B cell (primary cell): ENCODE results near the gene TCF12. TPM values are rescaled to one million over a fixed set of nuclear protein-coding genes. Genes with fewer than 3 reads are reported as not detected.

Experiments used
- ATAC-seq: fragments of 200-7000 bp; cut with Tn5 transposase; one replicate; pipeline ENCODE4 v1.10.0; 2021; ENCODE audit warnings: low read depth, mild to moderate bottlenecking, moderate number of reproducible peaks, moderate library complexity
- CTCF ChIA-PET: fragments of 350-600 bp; sonication (Branson Sonifier 250); formaldehyde crosslinking; loops from one replicate; lab custom pipeline; 2021; ENCODE audit warnings: antibody characterized with exemption, inconsistent platforms; lab: Charles Lee
- POLR2A ChIA-PET: fragments of 350-600 bp; sonication (Branson Sonifier 250); formaldehyde crosslinking; loops from one replicate; lab custom pipeline; 2021; ENCODE audit warnings: antibody characterized with exemption; lab: Charles Lee
- DNase-seq: peaks from one replicate; pipeline ENCODE4 v3.0.0; 2013
- H2AFZ ChIP-seq: 2 replicates; pipeline ENCODE4 v1.6.1; 2012; ENCODE audit warnings: mild to moderate bottlenecking, low read depth, low read length; ENCODE audit not compliant: insufficient read depth, poor library complexity, severe bottlenecking
- H3K27ac ChIP-seq, 2 donors: 1 replicate in 1 of 2; 2 replicates in 1 of 2; pipeline ENCODE4 v1.5.1; 2012 to 2013; ENCODE audit warnings: low read length in 2 of 2, mild to moderate bottlenecking in 2 of 2, moderate library complexity in 1 of 2
- H3K27me3 ChIP-seq, 4 experiments: fragments of 200-600 bp in 1 of 4; sonication (generic) in 1 of 4; replicated peaks in 1 of 4; 1 replicate in 2 of 4; 2 replicates in 2 of 4; pipeline versions ENCODE4 v1.6.1 to v1.7.0; 2013 to 2016; ENCODE audit warnings: low read length in 3 of 4, mild to moderate bottlenecking in 2 of 4, mixed read lengths in 1 of 4, moderate library complexity in 1 of 4; ENCODE audit not compliant: insufficient read depth in 4 of 4, control insufficient read depth in 3 of 4; ENCODE audit errors: control extremely low read depth in 1 of 4
- H3K36me3 ChIP-seq, 2 experiments: replicated peaks in 1 of 2; 1 replicate in 1 of 2; 2 replicates in 1 of 2; pipeline versions ENCODE4 v1.6.1 to v1.7.1; 2013; ENCODE audit warnings: low read length in 1 of 2; ENCODE audit not compliant: insufficient read depth in 2 of 2, control insufficient read depth in 1 of 2; ENCODE audit errors: control extremely low read depth in 1 of 2, extremely low read depth in 1 of 2
- H3K4me1 ChIP-seq, 2 donors: fragments of 200-600 bp in 1 of 2; sonication (generic) in 1 of 2; 1 replicate in 1 of 2; 2 replicates in 1 of 2; pipeline versions ENCODE4 v1.5.1 to v1.6.1; 2013 to 2017; ENCODE audit warnings: low read length in 2 of 2; ENCODE audit not compliant: control insufficient read depth in 2 of 2, insufficient read depth in 2 of 2
- H3K4me2 ChIP-seq: replicated peaks from 2 replicates; pipeline ENCODE3; 2012; ENCODE audit warnings: mild to moderate bottlenecking, low read depth, low read length; ENCODE audit not compliant: poor library complexity, severe bottlenecking
- H3K4me3 ChIP-seq, 5 experiments: fragments of 200-600 bp in 1 of 5; sonication (generic) in 1 of 5; 1 replicate in 3 of 5; 2 replicates in 2 of 5; pipeline versions ENCODE4 v1.5.1 to v1.7.0; 2011 to 2016; ENCODE audit warnings: low read length in 4 of 5, mild to moderate bottlenecking in 4 of 5, low read depth in 2 of 5, control low read depth in 1 of 5, moderate library complexity in 1 of 5; ENCODE audit not compliant: insufficient read depth in 1 of 5; ENCODE audit errors: control extremely low read depth in 1 of 5, extremely low read depth in 1 of 5
- H3K79me2 ChIP-seq: fragments of 200-600 bp; sonication (generic); one replicate; pipeline ENCODE4 v1.6.0; 2016; ENCODE audit warnings: low read length; ENCODE audit not compliant: control insufficient read depth, insufficient read depth
- H3K9ac ChIP-seq: fragments of 200-600 bp; sonication (generic); 2 replicates; pipeline ENCODE4 v1.6.1; 2017; ENCODE audit warnings: mild to moderate bottlenecking, low read length, moderate library complexity
- H3K9me3 ChIP-seq, 3 donors: one replicate each; pipeline versions ENCODE4 v1.6.1 to v1.7.1; 2013; ENCODE audit warnings: low read length in 2 of 3; ENCODE audit not compliant: control insufficient read depth in 2 of 3, insufficient read depth in 1 of 3; ENCODE audit errors: control extremely low read depth in 1 of 3
- H4K20me1 ChIP-seq: 2 replicates; pipeline ENCODE4 v1.6.0; 2012; ENCODE audit warnings: mild to moderate bottlenecking, low read length; ENCODE audit not compliant: insufficient read depth, control insufficient read depth, poor library complexity, severe bottlenecking
- H3K27ac Mint-ChIP-seq: one replicate; pipeline ENCODE4 v1.8.0; 2021; ENCODE audit warnings: mixed read lengths
- H3K27me3 Mint-ChIP-seq: one replicate; pipeline ENCODE4 v1.8.0; 2021; ENCODE audit warnings: mixed read lengths
- H3K4me1 Mint-ChIP-seq: one replicate; pipeline ENCODE4 v1.8.0; 2021; ENCODE audit warnings: mixed read lengths
- H3K4me3 Mint-ChIP-seq: one replicate; pipeline ENCODE4 v1.8.0; 2021; ENCODE audit warnings: mixed read lengths
- H3K9me3 Mint-ChIP-seq: one replicate; pipeline ENCODE4 v1.8.0; 2022; ENCODE audit warnings: mixed read lengths; ENCODE audit not compliant: insufficient read depth
- EZH2 ChIP-seq: IDR thresholded peaks from 2 replicates; pipeline ENCODE4 v1.6.1; 2012; ENCODE audit warnings: borderline replicate concordance, low read depth, mild to moderate bottlenecking, moderate library complexity, low read length; ENCODE audit not compliant: insufficient read depth, poor library complexity, severe bottlenecking
- WGBS: methylation state at CpG from one replicate; pipeline ENCODE4 v1.1.5; 2013; ENCODE audit warnings: missing lambda C conversion rate; ENCODE audit not compliant: insufficient coverage; 5-methylcytosine and 5-hydroxymethylcytosine counted together
- intact Hi-C: fragments of 100-400 bp; cut with micrococcal nuclease; formaldehyde crosslinking; loops from one replicate; pipeline ENCODE4 v1.10.0; 2022
- polyA plus RNA-seq: library from polyadenylated mRNA; depleted of rRNA; stranded (reverse); fragments of >200 nt; gene quantifications from 2 replicates; pipeline ENCODE4 v1.2.3, GENCODE V29; 2012
- total RNA-seq, 2 donors: library from RNA; stranded (reverse); fragments of 120-200 nt in 1 of 2; gene quantifications; 1 replicate in 1 of 2; 2 replicates in 1 of 2; pipeline versions ENCODE4 v1.2.3 to v1.2.4, GENCODE V29; 2013 to 2022
- TF ChIP-seq, protein P1 (sequence below): fragments of 200-600 bp; IDR thresholded peaks from one replicate; pipeline ENCODE4 v1.8.0; 2022; ENCODE audit warnings: antibody characterized with exemption, mild to moderate bottlenecking

Gene TCF12
- total and polyA plus RNA-seq, 2 donors (not counting 1 experiment from before 2014, with no cell fraction given): 27.1 to 131 TPM

DNA sequence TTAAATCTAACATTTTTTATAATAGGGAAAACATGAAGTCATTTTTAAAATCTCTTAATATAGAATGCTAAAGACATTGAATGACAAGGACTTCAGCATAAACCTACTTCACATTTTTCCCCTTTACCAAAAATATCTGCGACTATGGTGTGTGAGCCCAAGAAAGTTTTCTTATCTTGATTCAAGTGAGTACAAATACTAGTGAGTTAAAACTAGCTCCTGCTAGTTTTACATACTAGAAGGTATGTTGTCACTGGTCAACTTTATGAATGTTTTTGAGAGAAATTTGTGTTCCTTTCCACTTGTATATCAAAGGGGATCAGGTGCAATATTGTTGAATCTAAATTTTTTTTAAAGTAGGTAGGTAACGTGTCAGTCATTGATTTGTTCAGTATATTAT is 305.4 kb downstream of the TCF12 start:
- no peak overlapping the region for H2AFZ ChIP-seq
- H3K27me3 Mint-ChIP-seq: no peaks in the 10 kb centered on the region

DNA sequence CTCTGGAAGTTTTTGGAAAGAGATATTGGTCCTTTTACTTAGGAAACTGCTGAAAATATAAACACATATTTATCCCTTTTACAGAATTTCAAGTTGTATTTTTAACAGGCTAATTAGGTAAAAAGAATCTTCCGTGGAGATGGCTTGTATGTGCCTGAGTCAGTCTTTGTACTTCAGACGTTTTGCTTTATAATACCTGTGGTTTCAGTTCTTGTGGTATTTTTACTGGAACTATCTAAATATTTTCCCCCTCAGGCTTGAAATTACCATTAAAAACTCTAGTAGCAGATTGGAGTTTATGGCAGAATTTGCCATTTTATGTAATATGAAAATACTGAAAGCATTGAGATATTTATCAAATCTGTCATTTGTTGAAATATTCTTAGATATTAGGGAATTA is 306.2 kb downstream of the TCF12 start:
- intact Hi-C loops: loop anchor here (5.0 kb wide), 2 partner anchors 33 to 53 kb away; no protein-coding TSS in a partner anchor
- H4K20me1 ChIP-seq: no peaks in the 10 kb centered on the region
- Mint-ChIP-seq H3K4me3 (no peak overlapping the region), H3K4me1 (peaks cover 31% of the 10 kb centered on the region), H3K27me3 (no peaks in the 10 kb centered on the region), H3K9me3 (no peaks in the 10 kb centered on the region), H3K27ac (no peak overlapping the region)
- no peak overlapping the region for H3K27ac ChIP-seq
- no peaks in the 10 kb centered on the region for H3K36me3 ChIP-seq
- no peak for DNase-seq
- peaks cover 26% of the 10 kb centered on the region for H3K79me2 ChIP-seq
- no peak overlapping the region for H3K4me3 ChIP-seq
- ATAC-seq: no peak
- WGBS: no CpG with 5 or more reads among the region's 2 CpGs
- H2AFZ ChIP-seq: no peak overlapping the region
- no peak overlapping the region for H3K9ac ChIP-seq
- POLR2A ChIA-PET: no interaction called here
- TF ChIP-seq, protein P1, sequence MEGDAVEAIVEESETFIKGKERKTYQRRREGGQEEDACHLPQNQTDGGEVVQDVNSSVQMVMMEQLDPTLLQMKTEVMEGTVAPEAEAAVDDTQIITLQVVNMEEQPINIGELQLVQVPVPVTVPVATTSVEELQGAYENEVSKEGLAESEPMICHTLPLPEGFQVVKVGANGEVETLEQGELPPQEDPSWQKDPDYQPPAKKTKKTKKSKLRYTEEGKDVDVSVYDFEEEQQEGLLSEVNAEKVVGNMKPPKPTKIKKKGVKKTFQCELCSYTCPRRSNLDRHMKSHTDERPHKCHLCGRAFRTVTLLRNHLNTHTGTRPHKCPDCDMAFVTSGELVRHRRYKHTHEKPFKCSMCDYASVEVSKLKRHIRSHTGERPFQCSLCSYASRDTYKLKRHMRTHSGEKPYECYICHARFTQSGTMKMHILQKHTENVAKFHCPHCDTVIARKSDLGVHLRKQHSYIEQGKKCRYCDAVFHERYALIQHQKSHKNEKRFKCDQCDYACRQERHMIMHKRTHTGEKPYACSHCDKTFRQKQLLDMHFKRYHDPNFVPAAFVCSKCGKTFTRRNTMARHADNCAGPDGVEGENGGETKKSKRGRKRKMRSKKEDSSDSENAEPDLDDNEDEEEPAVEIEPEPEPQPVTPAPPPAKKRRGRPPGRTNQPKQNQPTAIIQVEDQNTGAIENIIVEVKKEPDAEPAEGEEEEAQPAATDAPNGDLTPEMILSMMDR: no peak
- TF ChIP-seq EZH2: no peak
- CTCF ChIA-PET: no interaction called here
- no peaks in the 10 kb centered on the region for H3K9me3 ChIP-seq
- no peaks in the 10 kb centered on the region for H3K27me3 ChIP-seq
- H3K4me1 ChIP-seq: no peaks in the 10 kb centered on the region
- no peak overlapping the region for H3K4me2 ChIP-seq

More for the DNA sequence above, 305.4 kb downstream of the TCF12 start:
- ATAC-seq (no peak), DNase-seq (no peak)
- Histone ChIP-seq H3K36me3 (no peaks in the 10 kb centered on the region), H3K4me3 (no peak overlapping the region), H3K4me2 (no peak overlapping the region), H3K9me3 (no peaks in the 10 kb centered on the region), H3K9ac (no peak overlapping the region), H3K4me1 (peaks cover 5% of the 10 kb centered on the region in 2 donors), H3K27me3 (no peaks in the 10 kb centered on the region), H4K20me1 (no peaks in the 10 kb centered on the region), H3K27ac (no peak overlapping the region), H3K79me2 (peaks cover 34% of the 10 kb centered on the region)
- peaks cover 37% of the 10 kb centered on the region for H3K4me1 Mint-ChIP-seq
- TF ChIP-seq, protein P1: no peak
- no peak for TF ChIP-seq EZH2
- no peak overlapping the region for H3K27ac Mint-ChIP-seq
- POLR2A ChIA-PET: no interaction called here
- no peaks in the 10 kb centered on the region for H3K9me3 Mint-ChIP-seq
- no peak overlapping the region for H3K4me3 Mint-ChIP-seq
- WGBS: no CpG with 5 or more reads among the region's 2 CpGs
- CTCF ChIA-PET: no interaction called here
- intact Hi-C loops: loop anchor here (5.0 kb wide), 1 partner anchor 33 kb away; no protein-coding TSS in a partner anchor
